A549 treated with AZD9567 at 1 μM for 4 hours (cell line): ENCODE results near the gene TXNDC2. TPM values are rescaled to one million over a fixed set of nuclear protein-coding genes. Genes with fewer than 3 reads are reported as not detected.

ENCODE experiments used
- total RNA-seq: library from RNA; stranded (reverse); fragments of 200-300 nt; extraction: Qiagen RNA extraction; gene quantifications from 5 replicates; pipeline ENCODE4 v1.2.3, GENCODE V29; 2022; ENCODE audit not compliant: insufficient read depth

The TXNDC2 gene
- total RNA-seq = 0.08 to 0.20 TPM (median 0.10 TPM) in 4 of 5 replicates, not detected in the other

GRCh38 chr18:9885170-9886004 is at the start of gene TXNDC2:
TSS of gene TXNDC2 (plus strand) at chr18:9885973. CDS start at chr18:9886681, 708 bp downstream.

GRCh38 chr18:9913526-9914333 is 28.0 kb downstream of the TXNDC2 start, which contains the start of gene VAPA:
TSS of gene VAPA (plus strand) at chr18:9914016. CDS start at chr18:9914257, 241 bp downstream.

Other genes starting within 250 kb of the TXNDC2 start
- 17.9 to 26.4 TPM (median 20.4 TPM) in 5 replicates for gene RAB31, start 177.7 kb upstream of the TXNDC2 start, total RNA-seq
- gene VAPA, start 28.0 kb downstream of the TXNDC2 start, total RNA-seq = 149 to 241 TPM (median 157 TPM) in 5 replicates